Renal cortex interstitium (tissue), 15 donors: ENCODE data around the gene TMEM222. TPM values are rescaled to one million over a fixed set of nuclear protein-coding genes. Genes with fewer than 3 reads are reported as not detected.
A peak's percentile ranks its signal among the peaks of the same experiment; 100 is the strongest.
"Not testable (repeated sequence)": the region's sequence is repeated elsewhere in the genome, so short reads cannot be mapped to it uniquely, and the experiment has no call there.

Experiments used
- DNase-seq, 11 donors: peaks; one replicate each; pipeline ENCODE4 v3.0.0-alpha.2; 2013; ENCODE audit warnings: low read depth in 9 of 11, low spot score in 4 of 11; ENCODE audit errors: extremely low read depth in 1 of 11
- long read RNA-seq, 16 experiments: transcript quantifications; one replicate each; lab custom pipeline, GENCODE V29; 2026
- polyA plus RNA-seq, 3 donors: library from polyadenylated mRNA; unstranded; fragments of 120-200 nt; gene quantifications; one replicate each; pipeline ENCODE4 v1.2.1, GENCODE V29; 2013; ENCODE audit not compliant: insufficient read length in 3 of 3

TMEM222 gene
- polyA plus RNA-seq, result 10 to 100 TPM; 37.7 to 44.6 (median 41.6) TPM
- long read RNA-seq, donor 1, transcript TMEM222-211 (6 exons, 1,613 nt), result major isoform, 10 of 13 reads
- long read RNA-seq, donor 1, partial matches to known transcripts, result 0 of 13 reads
- long read RNA-seq, donor 1, other reads (novel, unspliced or antisense), result 0 of 13 reads
- long read RNA-seq, donor 2, transcript TMEM222-211 (6 exons, 1,613 nt), result major isoform, 10 of 32 reads
- long read RNA-seq, donor 2, partial matches to known transcripts, result 18 of 32 reads
- long read RNA-seq, donor 2, other reads (novel, unspliced or antisense), result 0 of 32 reads
- long read RNA-seq, donor 3, transcript TMEM222-211 (6 exons, 1,613 nt), result major isoform, 29 of 34 reads
- long read RNA-seq, donor 3, partial matches to known transcripts, result 0 of 34 reads
- long read RNA-seq, donor 3, other reads (novel, unspliced or antisense), result 0 of 34 reads
- long read RNA-seq, donor 4, transcript TMEM222-211 (6 exons, 1,613 nt), result major isoform, 5 of 7 reads
- long read RNA-seq, donor 4, partial matches to known transcripts, result 0 of 7 reads
- long read RNA-seq, donor 4, other reads (novel, unspliced or antisense), result 0 of 7 reads
- long read RNA-seq, donor 5, result 0 reads
- long read RNA-seq, donor 6, transcript TMEM222-211 (6 exons, 1,613 nt), result major isoform, 11 of 19 reads
- long read RNA-seq, donor 6, transcript TMEM222-202 (7 exons, 1,665 nt), result minor isoform, 5 of 19 reads
- long read RNA-seq, donor 6, partial matches to known transcripts, result 0 of 19 reads
- long read RNA-seq, donor 6, other reads (novel, unspliced or antisense), result 0 of 19 reads
- long read RNA-seq, donor 7, transcript TMEM222-211 (6 exons, 1,613 nt), result major isoform, 15 of 19 reads
- long read RNA-seq, donor 7, partial matches to known transcripts, result 0 of 19 reads
- long read RNA-seq, donor 7, other reads (novel, unspliced or antisense), result 0 of 19 reads
- long read RNA-seq, donor 8, transcript TMEM222-211 (6 exons, 1,613 nt), result major isoform, 23 of 55 reads
- long read RNA-seq, donor 8, partial matches to known transcripts, result 22 of 55 reads
- long read RNA-seq, donor 8, other reads (novel, unspliced or antisense), result 0 of 55 reads
- long read RNA-seq, donor 9, transcript TMEM222-211 (6 exons, 1,613 nt), result major isoform, 10 of 16 reads
- long read RNA-seq, donor 9, partial matches to known transcripts, result 0 of 16 reads
- long read RNA-seq, donor 9, other reads (novel, unspliced or antisense), result 0 of 16 reads
- long read RNA-seq, donor 10, transcript TMEM222-211 (6 exons, 1,613 nt), result major isoform, 8 of 23 reads
- long read RNA-seq, donor 10, partial matches to known transcripts, result 11 of 23 reads
- long read RNA-seq, donor 10, other reads (novel, unspliced or antisense), result 0 of 23 reads
- long read RNA-seq, donor 11, transcript TMEM222-211 (6 exons, 1,613 nt), result major isoform, 8 of 12 reads
- long read RNA-seq, donor 11, partial matches to known transcripts, result 0 of 12 reads
- long read RNA-seq, donor 11, other reads (novel, unspliced or antisense), result 0 of 12 reads
- long read RNA-seq, donor 12, partial matches to known transcripts, result 0 of 5 reads
- long read RNA-seq, donor 12, other reads (novel, unspliced or antisense), result 0 of 5 reads
- long read RNA-seq, donor 13, transcript TMEM222-211 (6 exons, 1,613 nt), result major isoform, 19 of 26 reads
- long read RNA-seq, donor 13, partial matches to known transcripts, result 0 of 26 reads
- long read RNA-seq, donor 13, other reads (novel, unspliced or antisense), result 0 of 26 reads
- long read RNA-seq, donor 14, transcript TMEM222-211 (6 exons, 1,613 nt), result major isoform, 10 of 15 reads
- long read RNA-seq, donor 14, partial matches to known transcripts, result 0 of 15 reads
- long read RNA-seq, donor 14, other reads (novel, unspliced or antisense), result 0 of 15 reads
- long read RNA-seq, donor 15, transcript TMEM222-211 (6 exons, 1,613 nt), result major isoform, 5 of 6 reads
- long read RNA-seq, donor 15, partial matches to known transcripts, result 0 of 6 reads
- long read RNA-seq, donor 15, other reads (novel, unspliced or antisense), result 0 of 6 reads
- long read RNA-seq, donor 16, transcript TMEM222-202 (7 exons, 1,665 nt), result minor isoform, 5 of 37 reads
- long read RNA-seq, donor 16, transcript TMEM222-211 (6 exons, 1,613 nt), result major isoform, 27 of 37 reads
- long read RNA-seq, donor 16, partial matches to known transcripts, result 0 of 37 reads
- long read RNA-seq, donor 16, other reads (novel, unspliced or antisense), result 0 of 37 reads

GRCh38 chr1:27321813-27322568 is at the start of gene TMEM222:
TMEM222 (plus strand) TSS chr1:27322163; CDS start chr1:27322198, 35 bp downstream.
- DNase-seq, result peak; percentile 79 to 96 (median 92)

GRCh38 chr1:27274204-27274603 is 47.8 kb upstream of the TMEM222 start:
- no peak for DNase-seq

GRCh38 chr1:27275696-27276095 is 46.3 kb upstream of the TMEM222 start:
- DNase-seq, result no peak

GRCh38 chr1:27284425-27285273 is 37.3 kb upstream of the TMEM222 start:
- DNase-seq, result peak in 9 of 11 donors; percentile 54 to 81 (median 71)

- DNase-seq, result no peak
Observed at GRCh38 chr1:27285274-27285660, 36.7 kb upstream of the TMEM222 start.

- DNase-seq, result not testable (repeated sequence)
Observed at GRCh38 chr1:27285821-27286220, 36.1 kb upstream of the TMEM222 start.

- DNase-seq, result not testable (repeated sequence)
Observed at GRCh38 chr1:27289125-27289524, 32.8 kb upstream of the TMEM222 start.

GRCh38 chr1:27290581-27290980 is 31.4 kb upstream of the TMEM222 start:
- DNase-seq, result no peak

- no peak for DNase-seq
Observed at GRCh38 chr1:27292106-27292505, 29.9 kb upstream of the TMEM222 start.

- DNase-seq, result no peak
Observed at GRCh38 chr1:27293915-27294314, 28.0 kb upstream of the TMEM222 start.

GRCh38 chr1:27296773-27297291 is 25.1 kb upstream of the TMEM222 start:
- DNase-seq, result peak in 1 of 11 donors; percentile 44

GRCh38 chr1:27297903-27298302 is 24.1 kb upstream of the TMEM222 start:
- DNase-seq, result no peak

- no peak for DNase-seq
Observed at GRCh38 chr1:27298632-27299384, 23.2 kb upstream of the TMEM222 start.

- peak in 3 of 11 donors; percentile 32 to 41 (median 37) for DNase-seq
Observed at GRCh38 chr1:27299385-27300271, 22.3 kb upstream of the TMEM222 start.
